Dermis blood vessel endothelial cell (primary cell): Measurements from ENCODE around the gene C6orf120. TPM values are rescaled to one million over a fixed set of nuclear protein-coding genes. Genes with fewer than 3 reads are reported as not detected.

Experiments used
- DNase-seq: peaks from one replicate; pipeline ENCODE4 v3.0.0; 2010
- total RNA-seq: library from RNA; depleted of rRNA; stranded (reverse); fragments of >200 nt; gene quantifications from 2 replicates; pipeline ENCODE4 v1.2.3, GENCODE V29; 2014

Gene C6orf120
- total RNA-seq, 1 donor from 2014 or later: 27.1 TPM

DNA sequence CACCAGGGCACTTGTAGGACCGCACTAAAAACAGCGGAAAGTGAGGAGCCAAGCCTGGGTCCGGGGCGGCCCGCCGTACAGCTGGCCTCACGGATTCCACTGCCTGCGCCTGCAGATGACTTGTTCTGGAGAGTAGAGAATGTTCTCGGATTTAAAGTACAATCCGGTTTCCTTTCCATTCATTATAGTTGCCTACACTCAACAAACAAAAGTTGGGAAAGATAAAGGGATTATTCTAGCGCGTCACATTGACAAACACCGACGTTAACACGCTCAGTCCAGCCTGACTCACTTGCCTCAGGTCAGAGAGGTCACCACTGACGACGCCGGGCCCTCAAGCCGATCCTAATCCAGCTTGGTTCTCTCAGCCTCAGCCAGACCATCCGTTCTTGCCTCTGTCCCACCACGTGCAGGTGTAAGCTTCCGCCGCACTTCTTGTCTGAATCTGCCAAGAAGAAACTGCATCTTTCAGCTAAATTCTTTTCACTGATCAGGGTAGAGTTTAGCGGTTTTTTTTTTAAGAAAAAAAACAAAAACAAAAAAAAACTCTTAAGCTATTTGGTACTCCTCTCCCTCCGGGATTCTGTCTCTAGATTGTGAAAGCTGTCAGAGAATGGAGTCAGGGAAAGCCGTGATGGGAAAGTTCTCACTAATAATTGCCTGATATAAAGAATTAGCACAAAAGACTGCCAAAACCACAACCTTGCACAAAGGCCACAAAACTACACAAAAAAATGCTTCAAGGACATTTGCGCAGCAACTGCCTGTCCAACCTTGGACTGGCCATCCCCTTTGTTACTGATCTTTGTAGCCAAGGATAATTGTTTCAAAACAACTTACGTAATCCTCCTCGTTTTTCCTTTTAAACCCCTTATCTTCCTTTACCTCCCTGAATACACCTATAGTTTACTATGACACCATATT, 23.5 kb downstream of the C6orf120 start:
- peak; percentile 90 for DNase-seq

DNA sequence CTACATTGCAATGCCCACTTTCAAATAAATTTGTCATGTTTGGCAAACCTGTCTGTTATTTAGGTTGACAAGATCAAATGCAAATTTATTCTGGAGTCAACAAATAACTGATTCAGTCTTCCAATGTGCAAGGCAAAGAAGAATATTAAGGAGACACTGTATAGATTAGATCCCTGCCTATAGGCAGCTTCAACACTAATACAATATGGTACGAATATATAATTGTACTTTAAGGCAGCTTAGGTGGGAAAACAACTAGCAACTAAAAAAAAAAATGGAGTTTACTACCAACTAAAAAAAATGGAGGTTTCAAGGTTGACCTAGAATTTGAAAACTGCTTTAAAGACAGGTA, 24.1 kb downstream of the C6orf120 start:
- DNase-seq: no peak

- no peak for DNase-seq
Measured at GRCh38 chr6:169726963-169727362, 25.0 kb downstream of the C6orf120 start.

GRCh38 chr6:169729961-169730360, 28.0 kb downstream of the C6orf120 start:
- no peak for DNase-seq

- no peak for DNase-seq
Measured at GRCh38 chr6:169738204-169738975, 36.5 kb downstream of the C6orf120 start.

DNA sequence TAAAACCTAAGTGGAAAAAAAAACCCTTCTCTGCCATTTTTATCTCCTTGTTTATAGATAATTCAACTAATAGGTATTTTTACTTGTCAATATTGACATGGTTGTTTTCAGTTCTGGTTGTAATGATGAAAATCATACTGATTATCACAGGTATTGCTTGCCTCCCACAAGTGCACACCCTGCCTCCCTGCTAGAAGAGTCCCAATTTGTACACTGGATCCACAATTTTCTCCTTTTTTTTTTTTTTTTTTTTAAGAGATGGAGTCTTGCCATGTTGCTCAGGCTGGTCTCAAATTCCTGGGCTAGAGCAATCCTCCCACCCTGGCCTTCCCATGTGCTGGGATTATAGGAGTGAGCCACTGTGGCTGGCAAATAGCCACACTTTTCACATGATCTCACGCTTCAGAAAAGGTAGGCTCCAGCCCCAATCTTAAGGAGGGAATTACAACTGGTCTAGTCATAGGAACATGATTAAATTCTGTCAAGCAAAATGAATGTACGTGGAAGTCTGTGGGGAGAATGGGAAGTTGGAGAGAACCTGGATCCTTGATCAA, 37.1 kb downstream of the C6orf120 start:
- DNase-seq: no peak

GRCh38 chr6:169741344-169741743, 39.4 kb downstream of the C6orf120 start:
- DNase-seq: no peak

- DNase-seq: no peak
Measured at GRCh38 chr6:169745405-169745804, 43.5 kb downstream of the C6orf120 start.

- no peak for DNase-seq
Measured at GRCh38 chr6:169746556-169746955, 44.6 kb downstream of the C6orf120 start.

DNA sequence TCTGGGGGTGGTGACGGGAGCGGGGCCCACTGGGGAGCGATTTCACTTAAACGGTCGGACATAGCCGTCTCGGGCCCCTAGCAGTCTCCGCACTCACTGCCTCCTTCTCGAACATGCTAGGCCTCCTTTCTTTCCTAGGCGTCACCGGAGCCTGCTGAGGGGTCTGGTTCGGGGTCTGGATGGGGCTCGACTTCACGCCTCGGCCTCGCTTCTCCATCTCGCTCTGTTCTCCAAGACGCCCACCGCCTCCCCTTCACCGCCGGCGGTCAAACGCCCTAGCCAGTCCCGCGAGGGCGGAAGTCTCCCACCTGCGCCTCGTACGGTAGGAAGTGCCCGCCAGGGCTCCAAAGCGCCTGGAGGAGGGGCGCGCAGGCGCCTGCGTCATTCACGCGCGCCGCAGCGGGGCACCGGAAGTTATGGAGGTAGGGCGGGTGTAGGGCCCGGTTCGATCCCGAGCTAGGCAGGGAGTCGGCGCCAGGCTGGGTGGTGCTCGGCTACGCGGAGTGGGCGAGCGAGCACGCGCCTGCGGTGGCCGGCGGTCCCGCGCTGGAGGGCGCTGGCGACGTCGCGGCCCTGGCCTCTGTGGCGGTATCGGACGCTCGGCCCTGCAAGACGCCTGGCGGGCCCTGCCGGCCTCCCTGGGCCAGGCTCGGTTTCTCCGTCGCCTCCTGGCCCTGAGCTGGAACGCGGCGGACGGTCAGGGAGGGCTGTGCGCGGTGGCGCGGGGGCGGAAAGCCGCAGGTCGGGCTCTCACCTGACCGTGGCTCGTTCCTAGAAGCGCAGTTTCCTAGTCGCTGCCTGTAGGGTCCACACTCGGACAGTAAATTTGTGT, 49.5 kb downstream of the C6orf120 start, which contains the start of the genes DYNLT2 and ERMARD:
Gene DYNLT2 (minus strand): TSS at position 331 of the 832 bp plus-strand sequence. CDS start 114 bp downstream, at position 217.
Gene ERMARD (plus strand): TSS at position 381 of the 832 bp plus-strand sequence. CDS start 36 bp downstream, at position 417.
- peak; percentile 96 for DNase-seq

DNA sequence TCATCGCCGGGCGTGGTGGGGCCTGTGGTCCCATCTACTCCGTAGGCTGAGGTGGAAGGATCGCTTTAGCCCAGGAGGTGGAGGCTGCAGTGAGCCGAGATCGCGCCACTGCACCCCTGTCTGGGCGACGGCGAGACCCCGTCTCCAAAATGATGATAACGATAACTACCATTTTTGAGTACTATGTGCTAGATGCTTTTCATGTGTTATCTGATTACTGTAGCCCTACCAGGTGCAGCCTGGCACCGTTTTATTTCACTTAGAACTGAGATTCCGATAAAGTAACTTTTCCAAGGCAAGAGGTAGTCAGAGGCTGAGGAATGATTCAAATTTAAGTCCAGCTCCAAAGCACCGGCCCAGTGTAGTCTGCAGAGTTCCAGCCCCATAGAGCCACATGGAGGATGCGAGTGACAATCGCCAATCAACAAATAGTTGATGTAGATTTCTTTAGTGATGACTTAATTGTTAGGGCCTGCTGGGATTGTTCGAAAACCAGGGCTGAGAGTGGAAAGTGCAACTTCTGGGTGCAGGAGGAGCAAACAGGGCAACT, 50.2 kb downstream of the C6orf120 start:
- DNase-seq: peak; percentile 28

Other genes with a start within 250 kb of the C6orf120 start
- gene WDR27, start 97 bp upstream of the C6orf120 start, total RNA-seq: 21.0 and 39.5 TPM in 2 replicates
- 44.9 and 53.2 TPM in 2 replicates for gene PHF10, start 22.4 kb downstream of the C6orf120 start, total RNA-seq
- 0.74 and 1.2 TPM in 2 replicates for gene DYNLT2, start 49.4 kb downstream of the C6orf120 start, total RNA-seq
- 18.2 and 21.5 TPM in 2 replicates for gene ERMARD, start 49.5 kb downstream of the C6orf120 start, total RNA-seq